Natural killer cell treated with Interleukin-12 subunit alpha and Interleukin-12 subunit beta and Interleukin-15 and Interleukin-18, amount 100 ng/mL, for 72 hours (primary cell): ENCODE data around the gene CCDC17. TPM values are rescaled to one million over a fixed set of nuclear protein-coding genes. Genes with fewer than 3 reads are reported as not detected.

Source experiments
- ATAC-seq, 2 donors: fragments of 150-1000 bp; cut with Tn5 transposase in 1 of 2; sonication (Bioruptor Pico), chemical (Tn5 transposase) in 1 of 2; 2 replicates each; pipeline ENCODE4 v1.10.0; 2021
- DNase-seq: peaks from one replicate; pipeline ENCODE4 v3.0.0; 2022; ENCODE audit warnings: low spot score
- H3K27ac Mint-ChIP-seq, 2 donors: 1 replicate in 1 of 2; 2 replicates in 1 of 2; pipeline ENCODE4 v1.8.0; 2022; ENCODE audit warnings: mixed read lengths in 2 of 2, mild to moderate bottlenecking in 1 of 2, moderate library complexity in 1 of 2
- H3K27me3 Mint-ChIP-seq, 2 donors: 1 replicate in 1 of 2; 2 replicates in 1 of 2; pipeline ENCODE4 v1.8.0; 2022; ENCODE audit warnings: mixed read lengths in 2 of 2
- H3K36me3 Mint-ChIP-seq: one replicate; pipeline ENCODE4 v1.8.0; 2022; ENCODE audit warnings: mixed read lengths
- H3K4me1 Mint-ChIP-seq, 2 donors: 1 replicate in 1 of 2; 2 replicates in 1 of 2; pipeline ENCODE4 v1.8.0; 2022; ENCODE audit warnings: low read depth in 2 of 2, mixed read lengths in 2 of 2, mild to moderate bottlenecking in 1 of 2
- H3K4me3 Mint-ChIP-seq: one replicate; pipeline ENCODE4 v1.8.0; 2022; ENCODE audit warnings: mixed read lengths
- H3K9me3 Mint-ChIP-seq: 2 replicates; pipeline ENCODE4 v1.8.0; 2022; ENCODE audit warnings: mixed read lengths
- total RNA-seq, 2 donors: library from RNA; stranded (reverse); gene quantifications; one replicate each; pipeline ENCODE4 v1.2.3, GENCODE V29; 2022

Gene CCDC17
- total RNA-seq, 2 donors from 2014 or later = 4.4 to 6.9 TPM

GRCh38 chr1:45643978-45644377 lies 20.1 kb upstream of the CCDC17 start:
- Mint-ChIP-seq H3K27ac (no peak overlapping the region), H3K9me3 (no peaks in the 10 kb centered on the region), H3K4me1 (peaks cover 4 to 5% of the 10 kb centered on the region in 2 donors), H3K4me3 (no peak overlapping the region), H3K27me3 (no peaks in the 10 kb centered on the region), H3K36me3 (peaks cover 12% of the 10 kb centered on the region)
- no peak for ATAC-seq
- no peak for DNase-seq

- DNase-seq (no peak), ATAC-seq (no peak)
- peaks cover 12% of the 10 kb centered on the region for H3K36me3 Mint-ChIP-seq
- no peak overlapping the region for H3K4me3 Mint-ChIP-seq
- peaks cover 4% of the 10 kb centered on the region in 2 donors for H3K4me1 Mint-ChIP-seq
- no peaks in the 10 kb centered on the region for H3K27me3 Mint-ChIP-seq
- no peak overlapping the region for H3K27ac Mint-ChIP-seq
- H3K9me3 Mint-ChIP-seq = no peaks in the 10 kb centered on the region
Observed at GRCh38 chr1:45643321-45643720, 19.5 kb upstream of the CCDC17 start.

- Mint-ChIP-seq H3K4me3 (no peak overlapping the region), H3K4me1 (no peaks in the 10 kb centered on the region), H3K36me3 (peaks cover 7% of the 10 kb centered on the region), H3K9me3 (no peaks in the 10 kb centered on the region), H3K27me3 (no peaks in the 10 kb centered on the region), H3K27ac (no peak overlapping the region)
- DNase-seq (no peak), ATAC-seq (no peak)
Observed at GRCh38 chr1:45640293-45640692, 16.4 kb upstream of the CCDC17 start.

GRCh38 chr1:45635211-45635610 lies 11.4 kb upstream of the CCDC17 start:
- no peaks in the 10 kb centered on the region for H3K9me3 Mint-ChIP-seq
- ATAC-seq (no peak), DNase-seq (no peak)
- H3K4me3 Mint-ChIP-seq = no peak overlapping the region
- H3K4me1 Mint-ChIP-seq = no peaks in the 10 kb centered on the region
- H3K36me3 Mint-ChIP-seq = peaks cover 24% of the 10 kb centered on the region
- H3K27me3 Mint-ChIP-seq = no peaks in the 10 kb centered on the region
- no peak overlapping the region for H3K27ac Mint-ChIP-seq

- Mint-ChIP-seq H3K36me3 (peaks cover 25% of the 10 kb centered on the region), H3K4me3 (no peak overlapping the region), H3K27me3 (no peaks in the 10 kb centered on the region), H3K4me1 (no peaks in the 10 kb centered on the region), H3K27ac (peak overlapping the region in 1 of 2 donors; percentile 45), H3K9me3 (no peaks in the 10 kb centered on the region)
- DNase-seq (no peak), ATAC-seq (no peak)
Observed at GRCh38 chr1:45630429-45630828, 6.6 kb upstream of the CCDC17 start.

GRCh38 chr1:45629035-45629434 lies 5.2 kb upstream of the CCDC17 start:
- Mint-ChIP-seq H3K4me1 (no peaks in the 10 kb centered on the region), H3K27me3 (no peaks in the 10 kb centered on the region), H3K27ac (no peak overlapping the region), H3K36me3 (peaks cover 25% of the 10 kb centered on the region), H3K9me3 (no peaks in the 10 kb centered on the region), H3K4me3 (no peak overlapping the region)
- DNase-seq (no peak), ATAC-seq (no peak)

- H3K36me3 Mint-ChIP-seq = peaks cover 4% of the 10 kb centered on the region
- no peaks in the 10 kb centered on the region for H3K9me3 Mint-ChIP-seq
- H3K27me3 Mint-ChIP-seq = no peaks in the 10 kb centered on the region
- no peaks in the 10 kb centered on the region for H3K4me1 Mint-ChIP-seq
- DNase-seq (no peak), ATAC-seq (peak in 1 of 2 donors; percentile 1)
- H3K27ac Mint-ChIP-seq = peak overlapping the region in 1 of 2 donors; percentile 51
- H3K4me3 Mint-ChIP-seq = no peak overlapping the region
Observed at GRCh38 chr1:45622524-45623394, 1.1 kb downstream of the CCDC17 start.

GRCh38 chr1:45621895-45622523 lies 1.8 kb downstream of the CCDC17 start:
- Mint-ChIP-seq H3K9me3 (no peaks in the 10 kb centered on the region), H3K27ac (no peak overlapping the region), H3K4me3 (no peak overlapping the region), H3K27me3 (no peaks in the 10 kb centered on the region), H3K36me3 (peaks cover 8% of the 10 kb centered on the region), H3K4me1 (no peaks in the 10 kb centered on the region)
- DNase-seq (no peak), ATAC-seq (peak in 1 of 2 donors; percentile 7)

- Mint-ChIP-seq H3K4me1 (no peaks in the 10 kb centered on the region), H3K27me3 (no peaks in the 10 kb centered on the region), H3K4me3 (no peak overlapping the region), H3K36me3 (peaks cover 10% of the 10 kb centered on the region), H3K27ac (no peak overlapping the region), H3K9me3 (no peaks in the 10 kb centered on the region)
- ATAC-seq (peak; percentile 29 to 40), DNase-seq (no peak)
Observed at GRCh38 chr1:45621501-45621836, 2.4 kb downstream of the CCDC17 start.

GRCh38 chr1:45620588-45621500 lies 3.0 kb downstream of the CCDC17 start:
- Mint-ChIP-seq H3K4me3 (no peak overlapping the region), H3K4me1 (no peaks in the 10 kb centered on the region), H3K9me3 (no peaks in the 10 kb centered on the region), H3K27me3 (no peaks in the 10 kb centered on the region), H3K36me3 (peaks cover 14% of the 10 kb centered on the region), H3K27ac (peak overlapping the region in 1 of 2 donors; percentile 48)
- ATAC-seq = peak; percentile 25 to 48
- DNase-seq = no peak

GRCh38 chr1:45619149-45619921 lies 4.5 kb downstream of the CCDC17 start:
- H3K4me1 Mint-ChIP-seq = no peaks in the 10 kb centered on the region
- no peaks in the 10 kb centered on the region for H3K27me3 Mint-ChIP-seq
- ATAC-seq (no peak), DNase-seq (no peak)
- no peak overlapping the region for H3K4me3 Mint-ChIP-seq
- peaks cover 20% of the 10 kb centered on the region for H3K36me3 Mint-ChIP-seq
- no peaks in the 10 kb centered on the region for H3K9me3 Mint-ChIP-seq
- H3K27ac Mint-ChIP-seq = no peak overlapping the region

- ATAC-seq = no peak
- Mint-ChIP-seq H3K36me3 (peaks cover 25% of the 10 kb centered on the region), H3K4me1 (no peaks in the 10 kb centered on the region), H3K27ac (peak overlapping the region in 1 of 2 donors; percentile 29), H3K4me3 (no peak overlapping the region), H3K9me3 (no peaks in the 10 kb centered on the region), H3K27me3 (no peaks in the 10 kb centered on the region)
- DNase-seq = no peak
Observed at GRCh38 chr1:45617618-45618017, 6.2 kb downstream of the CCDC17 start.

GRCh38 chr1:45615885-45616284 lies 8.0 kb downstream of the CCDC17 start:
- Mint-ChIP-seq H3K27me3 (no peaks in the 10 kb centered on the region), H3K4me3 (no peak overlapping the region), H3K27ac (no peak overlapping the region), H3K9me3 (no peaks in the 10 kb centered on the region), H3K36me3 (peaks cover 25% of the 10 kb centered on the region), H3K4me1 (no peaks in the 10 kb centered on the region)
- no peak for DNase-seq
- ATAC-seq = no peak
